WTC11 (cell line): ENCODE data around the gene ESRRG.

Experiments used
- CREB1 ChIP-seq: sonication (generic); formaldehyde crosslinking; IDR thresholded peaks from 2 replicates; pipeline ENCODE4 v1.8.0; 2023; ENCODE audit warnings: mild to moderate bottlenecking, missing genetic modification reagents
- CREM ChIP-seq: sonication (generic); formaldehyde crosslinking; IDR thresholded peaks from 2 replicates; pipeline ENCODE4 v1.8.1; 2022; ENCODE audit warnings: mild to moderate bottlenecking, missing genetic modification reagents, moderate library complexity
- CTCF ChIP-seq: fragments of 200-600 bp; IDR thresholded peaks from 2 replicates; pipeline ENCODE4 v1.8.0; 2022; ENCODE audit warnings: antibody characterized with exemption
- GABPB1 ChIP-seq: sonication (generic); formaldehyde crosslinking; IDR thresholded peaks from 2 replicates; pipeline ENCODE4 v1.8.1; 2023; ENCODE audit warnings: mild to moderate bottlenecking, missing genetic modification reagents
- MAX ChIP-seq: sonication (generic); formaldehyde crosslinking; IDR thresholded peaks from 2 replicates; pipeline ENCODE4 v1.8.0; 2022; ENCODE audit warnings: mild to moderate bottlenecking, missing genetic modification reagents
- NR2C2 ChIP-seq: sonication (generic); formaldehyde crosslinking; IDR thresholded peaks from 2 replicates; pipeline ENCODE4 v1.8.0; 2022; ENCODE audit warnings: mild to moderate bottlenecking, missing genetic modification reagents
- NR3C1 ChIP-seq: sonication (generic); formaldehyde crosslinking; conservative IDR thresholded peaks from 2 replicates; pipeline ENCODE4 v1.8.1; 2023; ENCODE audit warnings: low read depth, mild to moderate bottlenecking, missing genetic modification reagents
- SMAD4 ChIP-seq: sonication (generic); formaldehyde crosslinking; IDR thresholded peaks from 2 replicates; pipeline ENCODE4 v1.8.0; 2022; ENCODE audit warnings: mild to moderate bottlenecking, missing genetic modification reagents
- ZNF263 ChIP-seq: sonication (generic); formaldehyde crosslinking; IDR thresholded peaks from 2 replicates; pipeline ENCODE4 v1.8.1; 2022; ENCODE audit warnings: low read depth, mild to moderate bottlenecking, moderate library complexity, missing genetic modification reagents
- ZNF671 ChIP-seq: fragments of 250-450 bp; sonication (Bioruptor Pico); IDR thresholded peaks from 2 replicates; pipeline ENCODE4 v1.8.0; 2021; ENCODE audit warnings: mild to moderate bottlenecking

DNA sequence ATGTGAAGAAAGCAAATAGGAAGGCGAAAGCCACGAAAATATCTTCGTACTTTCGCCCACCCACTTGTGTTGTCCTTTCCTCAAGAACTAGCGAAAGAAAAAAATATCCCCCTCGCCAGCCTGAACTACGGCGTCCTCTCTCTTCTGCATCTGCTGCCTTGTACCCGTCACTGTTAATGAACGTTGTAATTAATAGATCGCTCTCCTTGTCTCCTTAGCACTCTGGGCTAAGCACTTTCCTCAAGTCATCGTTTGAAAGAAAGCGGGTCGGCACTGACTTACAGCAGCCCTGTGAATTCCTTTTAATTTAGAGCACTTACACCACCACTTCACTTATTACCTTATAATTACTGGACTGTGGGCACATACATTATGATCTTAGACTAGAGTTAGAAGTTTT is 44.1 kb downstream of the ESRRG start:
- TF ChIP-seq CTCF (no peak), GABPB1 (CRISPR knock-in tag) (no peak), SMAD4 (CRISPR knock-in tag) (no peak), ZNF671 (CRISPR knock-in tag) (no peak), ZNF263 (CRISPR knock-in tag) (no peak), CREM (CRISPR knock-in tag) (no peak), NR3C1 (no peak), MAX (CRISPR knock-in tag) (no peak), CREB1 (CRISPR knock-in tag) (no peak), NR2C2 (CRISPR knock-in tag) (no peak)
